ENCODE results near the gene KSR1.
A peak's percentile ranks its signal among the peaks of the same experiment; 100 is the strongest.

Gene KSR1

GRCh38 chr17:27550974-27551505 is 94.8 kb downstream of the KSR1 start:
- DNase-seq (ENCODE audit: low spot score) = no peak

DNA sequence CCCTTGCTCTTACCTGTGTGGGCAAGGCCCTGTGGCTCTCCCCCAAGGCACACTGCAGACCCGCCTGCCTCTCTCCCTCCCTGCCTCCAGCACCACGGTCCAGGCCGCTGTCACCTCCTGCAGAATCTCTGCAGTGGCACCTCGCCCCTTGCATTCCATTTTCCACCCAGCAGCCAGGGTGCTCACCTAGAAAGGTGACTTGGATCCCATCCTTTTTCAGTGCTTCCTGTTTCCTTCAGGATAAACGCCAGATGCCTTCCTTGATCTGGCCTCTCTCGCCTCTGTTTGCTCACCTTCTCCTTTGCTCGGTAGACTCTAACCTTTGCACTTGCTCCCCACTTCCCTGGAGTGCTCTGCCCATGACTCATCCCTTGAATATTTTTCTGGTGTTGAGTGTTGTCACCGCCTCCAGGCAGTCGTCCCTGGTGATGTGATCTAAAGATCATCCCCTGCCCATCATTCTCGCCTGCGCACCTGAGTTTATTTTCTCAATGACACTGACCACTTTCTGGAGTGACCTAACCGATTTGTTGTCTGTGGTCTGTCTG is 95.5 kb downstream of the KSR1 start:
- DNase-seq (ENCODE audit: low spot score) = no peak

- DNase-seq (ENCODE audit: low spot score) = peak; percentile 47
These were observed 96.1 kb downstream of the KSR1 start for GRCh38 chr17:27552276-27552732.

GRCh38 chr17:27553019-27553511 is 96.8 kb downstream of the KSR1 start:
- DNase-seq (ENCODE audit: low spot score) = no peak

DNA sequence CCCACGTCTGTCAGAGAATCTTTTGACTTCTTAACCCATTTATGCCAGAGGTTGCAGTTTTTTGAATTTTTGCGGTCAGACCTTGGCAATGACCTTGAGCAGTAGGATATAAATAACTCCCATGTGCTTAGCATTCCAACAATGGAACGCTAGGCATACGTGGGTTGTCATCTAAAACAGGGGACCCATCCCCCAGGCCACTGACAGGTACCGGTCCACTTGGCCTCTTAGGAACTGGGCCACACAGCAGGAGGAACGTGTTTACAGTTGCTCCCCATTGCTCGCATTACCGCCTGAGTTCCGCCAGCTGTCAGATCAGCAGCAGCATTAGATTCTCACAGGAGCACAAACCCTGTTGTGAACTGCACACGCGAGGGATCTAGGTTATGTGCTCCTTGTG is 97.9 kb downstream of the KSR1 start:
- DNase-seq (ENCODE audit: low spot score) = no peak

- no peak for DNase-seq (ENCODE audit: low spot score)
These were observed 98.7 kb downstream of the KSR1 start for GRCh38 chr17:27554911-27555310.

GRCh38 chr17:27555339-27555738 is 99.1 kb downstream of the KSR1 start:
- no peak for DNase-seq (ENCODE audit: low spot score)

DNA sequence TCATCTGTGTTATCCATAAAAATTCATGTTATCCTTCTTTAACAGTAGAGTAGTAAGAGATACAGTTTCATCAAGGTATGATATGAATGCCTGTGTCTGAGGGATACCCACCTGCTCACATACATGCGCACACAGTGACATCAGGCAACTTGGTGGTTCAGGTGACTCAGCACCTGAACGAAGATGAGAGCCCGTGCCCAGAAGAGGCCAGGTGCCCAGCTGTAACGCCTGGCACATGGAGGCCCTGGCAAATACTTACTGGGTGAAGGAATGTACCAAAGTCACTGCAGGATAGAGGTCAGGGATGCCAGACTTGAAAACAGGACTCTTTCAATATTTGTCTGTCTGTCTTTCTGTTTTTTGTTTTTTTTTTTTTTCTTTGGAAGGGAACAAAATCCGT is 102.1 kb downstream of the KSR1 start:
- no peak for DNase-seq (ENCODE audit: low spot score)

DNA sequence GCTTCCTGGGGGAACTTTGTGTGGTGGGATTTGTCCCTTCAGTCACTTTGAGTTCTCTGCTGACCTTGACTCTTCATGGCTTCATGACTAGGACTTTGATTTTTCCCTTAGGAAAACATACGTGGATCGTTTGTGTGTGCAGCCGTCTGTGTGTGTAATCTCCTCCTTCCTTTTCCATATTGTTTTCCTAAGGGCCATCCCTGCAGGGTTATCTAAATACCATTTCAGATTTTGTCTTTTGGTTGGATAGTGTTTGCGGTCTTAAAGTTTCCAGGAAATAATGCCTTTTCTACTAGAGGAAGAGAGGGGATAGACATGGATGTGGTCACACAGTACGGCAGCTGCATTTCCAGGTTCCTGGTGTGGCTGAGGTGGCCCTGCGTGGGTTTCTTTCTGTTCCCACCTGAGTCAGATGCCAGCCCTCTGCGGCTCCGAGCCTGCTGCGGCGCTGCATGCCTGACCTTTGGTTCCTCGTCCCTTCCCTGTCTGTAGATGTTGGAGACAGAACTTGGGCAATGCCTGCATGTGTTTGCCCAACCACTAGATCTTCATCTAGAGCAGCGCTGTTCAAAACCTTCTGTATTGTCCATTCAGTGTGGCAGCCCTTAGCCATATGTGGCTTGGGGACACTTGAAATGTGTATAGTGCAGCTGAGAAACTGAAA is 102.7 kb downstream of the KSR1 start:
- no peak for DNase-seq (ENCODE audit: low spot score)

DNA sequence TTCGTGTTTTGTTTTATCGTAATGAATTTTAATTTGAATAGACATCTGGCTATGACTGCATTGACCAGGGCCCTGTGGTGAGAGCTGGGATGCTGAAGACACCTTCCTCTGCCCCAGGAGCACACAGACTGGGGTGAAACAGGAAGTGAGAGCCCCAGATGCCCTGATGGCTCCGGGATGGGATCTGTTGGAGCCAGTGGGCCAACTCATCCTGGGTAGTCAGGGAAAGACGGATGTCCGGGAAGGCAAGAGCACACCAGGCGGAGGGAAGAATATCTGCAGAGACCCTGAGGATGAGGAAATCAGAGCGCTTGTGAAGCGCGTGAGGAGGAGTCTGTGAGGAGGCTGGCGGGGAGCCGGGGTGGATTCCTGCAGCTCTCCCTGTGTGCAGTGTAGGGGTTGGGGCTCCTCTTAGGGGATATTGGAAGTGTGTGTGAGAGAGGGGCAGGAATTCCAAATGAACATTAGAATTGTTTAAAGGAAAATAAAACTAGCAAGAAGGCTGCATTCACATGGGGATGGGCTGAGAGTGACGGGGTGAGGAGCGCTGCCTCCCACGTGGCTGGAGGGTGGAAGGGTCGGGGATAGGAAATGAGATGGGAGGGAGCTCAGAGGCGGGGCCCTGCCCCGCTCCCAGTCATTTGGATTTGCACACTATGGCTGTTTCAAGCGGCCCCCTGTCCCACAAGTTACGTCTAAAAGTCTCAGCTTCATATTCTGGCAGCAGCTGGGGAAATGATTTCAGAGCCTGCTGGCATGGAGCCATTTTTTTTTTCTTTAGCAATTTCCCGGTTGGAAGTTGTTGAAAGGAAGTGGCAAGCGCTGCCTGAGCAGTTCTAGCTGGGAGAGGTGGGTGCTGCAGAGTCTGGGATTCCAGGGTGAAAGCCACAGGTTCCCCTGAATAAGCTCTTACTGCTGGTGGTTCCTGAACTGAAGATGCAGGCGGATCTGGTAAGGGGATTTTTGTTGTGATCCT is 103.5 kb downstream of the KSR1 start:
- DNase-seq (ENCODE audit: low spot score) = peak; percentile 96

GRCh38 chr17:27560668-27561067 is 104.4 kb downstream of the KSR1 start:
- DNase-seq (ENCODE audit: low spot score) = no peak

GRCh38 chr17:27562777-27563455 is 106.7 kb downstream of the KSR1 start:
- DNase-seq (ENCODE audit: low spot score) = peak; percentile 60

DNA sequence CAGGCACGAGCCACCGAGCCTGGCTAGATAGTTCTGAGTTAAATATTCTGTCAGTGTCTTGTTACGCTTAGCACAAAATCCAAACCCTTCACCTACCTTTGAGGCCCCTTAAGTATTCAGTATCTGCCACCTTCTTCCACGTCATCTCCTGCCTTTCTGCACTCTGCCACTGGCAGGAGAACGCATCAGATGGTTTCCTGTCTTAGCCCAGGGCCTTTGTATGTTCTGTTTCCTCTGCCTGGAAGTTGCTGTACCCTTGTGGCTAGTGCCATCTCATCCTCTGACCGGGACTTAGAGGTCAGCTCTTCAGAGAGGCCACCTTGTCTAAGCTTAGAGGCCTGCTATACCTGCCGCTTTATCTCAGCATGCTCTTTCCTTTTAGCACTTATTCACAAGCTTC is 107.3 kb downstream of the KSR1 start:
- peak; percentile 77 for DNase-seq (ENCODE audit: low spot score)

- DNase-seq (ENCODE audit: low spot score) = no peak
These were observed 108.2 kb downstream of the KSR1 start for GRCh38 chr17:27564463-27564862.

GRCh38 chr17:27565874-27566670 is 109.8 kb downstream of the KSR1 start:
- no peak for DNase-seq (ENCODE audit: low spot score)

DNA sequence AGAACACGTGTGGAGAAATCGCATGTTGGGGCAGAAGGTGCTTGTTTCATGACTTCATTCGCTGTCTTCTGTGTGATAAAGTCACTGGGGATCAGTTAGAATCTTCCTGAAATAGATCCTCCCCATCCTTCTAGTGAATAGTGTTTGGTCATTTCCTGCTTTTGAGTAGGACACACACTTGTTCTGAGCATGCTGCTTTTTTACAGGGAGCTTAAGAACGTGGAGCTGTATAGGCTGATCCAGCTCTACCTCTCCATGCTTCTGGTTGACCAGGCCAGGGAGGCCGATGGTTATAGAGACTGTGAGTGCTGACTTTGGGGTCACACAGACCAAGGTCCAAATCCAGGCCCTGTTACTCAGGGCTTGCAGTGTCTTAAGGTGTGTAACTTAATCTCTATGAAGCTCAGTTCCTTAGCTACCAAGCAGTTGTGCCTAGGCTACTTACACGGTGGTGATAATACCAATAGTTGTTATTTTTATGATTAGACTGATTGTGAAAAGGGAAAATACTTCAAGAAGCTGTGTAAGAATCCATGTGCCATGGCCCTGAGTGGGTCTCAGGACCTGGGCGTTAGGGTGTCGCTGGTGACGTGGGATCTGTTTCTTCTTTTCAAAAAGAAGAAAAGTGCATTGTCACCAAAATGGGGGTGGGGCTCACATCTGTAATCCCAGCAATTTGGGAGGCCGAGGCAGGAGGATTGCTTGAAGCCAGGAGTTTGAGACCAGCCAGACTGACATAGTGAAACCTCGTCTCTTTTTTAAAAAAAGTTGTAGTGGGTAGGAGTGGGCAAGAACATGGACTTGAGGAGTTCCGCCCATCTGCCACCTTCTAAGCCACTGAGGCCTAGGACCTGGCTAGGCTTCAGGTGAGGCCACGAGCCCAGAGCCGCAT is 110.7 kb downstream of the KSR1 start:
- peak; percentile 80 for DNase-seq (ENCODE audit: low spot score)

GRCh38 chr17:27567563-27567859 is 111.3 kb downstream of the KSR1 start:
- DNase-seq (ENCODE audit: low spot score) = no peak

DNA sequence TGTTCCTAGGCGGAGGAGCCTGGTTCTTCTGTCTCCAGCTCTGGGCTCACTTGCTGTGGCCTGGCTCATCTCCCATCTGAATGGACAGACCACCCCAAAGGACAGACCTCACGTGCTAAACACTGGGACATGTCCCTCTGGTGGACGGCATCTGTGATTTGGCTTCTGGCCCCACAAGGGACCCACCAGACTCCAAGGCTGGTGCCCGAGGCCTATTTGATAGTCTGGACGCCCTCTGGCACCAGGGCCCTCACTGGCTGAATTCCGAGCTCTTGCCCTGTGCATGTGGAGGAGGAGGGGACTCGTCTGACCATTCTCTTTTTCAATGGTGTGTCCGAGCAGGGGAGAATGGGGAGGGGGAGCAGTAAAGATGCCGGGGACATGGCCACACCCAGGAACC is 112.0 kb downstream of the KSR1 start:
- no peak for DNase-seq (ENCODE audit: low spot score)

DNA sequence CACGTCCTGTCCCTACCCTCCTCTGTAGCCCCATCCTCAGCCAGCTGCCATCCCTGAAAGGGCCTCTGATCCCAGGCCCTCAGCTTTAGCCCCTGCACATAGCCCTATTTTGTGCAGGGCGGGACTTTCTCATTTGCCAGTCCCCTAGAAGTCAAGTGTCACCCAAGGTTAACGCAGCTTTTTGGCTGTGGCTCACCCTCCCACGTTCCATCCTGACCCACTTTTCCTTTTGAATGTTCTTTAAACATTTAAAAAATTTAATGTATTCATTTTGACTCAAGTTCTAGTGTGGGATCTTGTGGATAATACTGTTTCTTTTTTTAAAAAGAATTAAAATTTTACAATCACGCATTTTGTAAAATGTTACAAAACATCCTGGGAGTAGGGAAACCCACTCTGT is 112.6 kb downstream of the KSR1 start:
- no peak for DNase-seq (ENCODE audit: low spot score)

- DNase-seq (ENCODE audit: low spot score) = no peak
These were observed 113.0 kb downstream of the KSR1 start for GRCh38 chr17:27569257-27569722.
